Activated CD8-positive, alpha-beta memory T cell treated with anti-CD3 and anti-CD28 coated beads for 4 hours (primary cell): Measurements from ENCODE around the gene PTPN13.
"Not testable (repeated sequence)": the region's sequence is repeated elsewhere in the genome, so short reads cannot be mapped to it uniquely, and the experiment has no call there.

Experiments
- DNase-seq, 2 donors: peaks; one replicate each; pipeline ENCODE4 v3.0.0-alpha.2; 2020; ENCODE audit warnings: low read depth in 2 of 2

Gene PTPN13

GRCh38 chr4:86644892-86645291 lies 50.8 kb downstream of the PTPN13 start:
- DNase-seq, result no peak

- no peak for DNase-seq
Measured at GRCh38 chr4:86652332-86652932, 58.3 kb downstream of the PTPN13 start.

- DNase-seq, result no peak
Measured at GRCh38 chr4:86653237-86653865, 59.2 kb downstream of the PTPN13 start.

- not testable (repeated sequence) for DNase-seq
Measured at GRCh38 chr4:86656781-86657180, 62.7 kb downstream of the PTPN13 start.

- DNase-seq, result no peak
Measured at GRCh38 chr4:86657382-86657781, 63.3 kb downstream of the PTPN13 start.

- DNase-seq, result no peak
Measured at GRCh38 chr4:86657910-86658309, 63.8 kb downstream of the PTPN13 start.

- no peak for DNase-seq
Measured at GRCh38 chr4:86660401-86660800, 66.3 kb downstream of the PTPN13 start.

- DNase-seq, result no peak
Measured at GRCh38 chr4:86661006-86661405, 66.9 kb downstream of the PTPN13 start.

GRCh38 chr4:86661418-86661817 lies 67.3 kb downstream of the PTPN13 start:
- DNase-seq, result no peak

- no peak for DNase-seq
Measured at GRCh38 chr4:86664959-86665358, 70.8 kb downstream of the PTPN13 start.

GRCh38 chr4:86670298-86670697 lies 76.2 kb downstream of the PTPN13 start:
- DNase-seq, result no peak

- no peak for DNase-seq
Measured at GRCh38 chr4:86670756-86671155, 76.6 kb downstream of the PTPN13 start.

- DNase-seq, result no peak
Measured at GRCh38 chr4:86675548-86675947, 81.4 kb downstream of the PTPN13 start.

GRCh38 chr4:86678796-86679195 lies 84.7 kb downstream of the PTPN13 start:
- no peak for DNase-seq

- DNase-seq, result no peak
Measured at GRCh38 chr4:86679441-86679840, 85.3 kb downstream of the PTPN13 start.

- no peak for DNase-seq
Measured at GRCh38 chr4:86683167-86683566, 89.1 kb downstream of the PTPN13 start.

GRCh38 chr4:86683983-86684382 lies 89.9 kb downstream of the PTPN13 start:
- DNase-seq, result no peak

- no peak for DNase-seq
Measured at GRCh38 chr4:86685401-86685800, 91.3 kb downstream of the PTPN13 start.

- DNase-seq, result no peak
Measured at GRCh38 chr4:86686741-86687140, 92.6 kb downstream of the PTPN13 start.

GRCh38 chr4:86688026-86688425 lies 93.9 kb downstream of the PTPN13 start:
- DNase-seq, result no peak

- DNase-seq, result no peak
Measured at GRCh38 chr4:86704601-86705000, 110.5 kb downstream of the PTPN13 start.

- DNase-seq, result no peak
Measured at GRCh38 chr4:86706923-86707597, 112.9 kb downstream of the PTPN13 start.

- no peak for DNase-seq
Measured at GRCh38 chr4:86717651-86718050, 123.5 kb downstream of the PTPN13 start.
